Neutrophil (primary cell): ENCODE measurements around the gene CRADD.
"Not testable (repeated sequence)": the region's sequence is repeated elsewhere in the genome, so short reads cannot be mapped to it uniquely, and the experiment has no call there.

Experiments
- H3K27ac ChIP-seq: fragments of 200-600 bp; sonication (generic); 2 replicates; pipeline ENCODE4 v1.5.1; 2016; ENCODE audit warnings: mild to moderate bottlenecking, moderate library complexity
- H3K27me3 ChIP-seq: fragments of 200-600 bp; sonication (generic); 2 replicates; pipeline ENCODE4 v1.6.0; 2016; ENCODE audit warnings: mild to moderate bottlenecking
- H3K36me3 ChIP-seq: fragments of 200-600 bp; sonication (generic); 2 replicates; pipeline ENCODE4 v1.5.1; 2017
- H3K4me1 ChIP-seq, 2 experiments: fragments of 200-600 bp in 1 of 2; sonication (generic) in 1 of 2; 1 replicate in 1 of 2; 2 replicates in 1 of 2; pipeline versions ENCODE4 v1.5.1 to v1.6.1; 2013 to 2016; ENCODE audit warnings: low read depth in 1 of 2, low read length in 1 of 2, mild to moderate bottlenecking in 1 of 2, moderate library complexity in 1 of 2; ENCODE audit not compliant: control insufficient read depth in 1 of 2, insufficient read depth in 1 of 2
- H3K4me3 ChIP-seq, 2 experiments: fragments of 200-600 bp in 1 of 2; sonication (generic) in 1 of 2; 1 replicate in 1 of 2; 2 replicates in 1 of 2; pipeline ENCODE4 v1.5.1; 2013 to 2016; ENCODE audit warnings: low read depth in 1 of 2, low read length in 1 of 2, mild to moderate bottlenecking in 1 of 2, moderate library complexity in 1 of 2
- H3K9me3 ChIP-seq: fragments of 200-600 bp; sonication (generic); 2 replicates; pipeline ENCODE4 v1.5.1; 2016
- TF ChIP-seq, protein P1 (sequence below): fragments of 200-600 bp; sonication (generic); IDR thresholded peaks from 2 replicates; pipeline ENCODE4 v1.5.1; 2016; ENCODE audit warnings: antibody characterized with exemption

The CRADD gene

DNA sequence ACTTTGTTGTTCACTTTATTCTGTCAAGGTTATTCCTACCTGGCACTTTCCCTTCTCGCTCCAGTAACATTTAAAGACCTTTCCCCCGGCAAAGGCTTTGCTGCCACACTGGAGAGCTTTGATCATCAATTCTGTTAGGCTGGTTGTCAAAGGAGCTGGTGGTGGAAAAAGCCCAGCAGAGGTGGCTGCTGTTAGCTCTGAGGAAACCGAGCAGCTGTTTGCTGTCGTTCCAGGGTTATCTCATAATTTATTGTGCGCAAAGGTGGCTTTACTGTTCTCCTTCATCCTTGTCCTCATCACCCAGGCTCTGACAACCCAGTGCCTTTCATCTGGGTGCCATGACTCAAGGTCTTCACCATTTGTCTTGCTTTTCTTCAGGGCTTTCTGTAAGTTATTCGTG, 38.2 kb upstream of the CRADD start:
- peaks cover 11% of the 10 kb centered on the region for H3K27me3 ChIP-seq
- no peak overlapping the region for H3K4me3 ChIP-seq
- TF ChIP-seq, protein P1, sequence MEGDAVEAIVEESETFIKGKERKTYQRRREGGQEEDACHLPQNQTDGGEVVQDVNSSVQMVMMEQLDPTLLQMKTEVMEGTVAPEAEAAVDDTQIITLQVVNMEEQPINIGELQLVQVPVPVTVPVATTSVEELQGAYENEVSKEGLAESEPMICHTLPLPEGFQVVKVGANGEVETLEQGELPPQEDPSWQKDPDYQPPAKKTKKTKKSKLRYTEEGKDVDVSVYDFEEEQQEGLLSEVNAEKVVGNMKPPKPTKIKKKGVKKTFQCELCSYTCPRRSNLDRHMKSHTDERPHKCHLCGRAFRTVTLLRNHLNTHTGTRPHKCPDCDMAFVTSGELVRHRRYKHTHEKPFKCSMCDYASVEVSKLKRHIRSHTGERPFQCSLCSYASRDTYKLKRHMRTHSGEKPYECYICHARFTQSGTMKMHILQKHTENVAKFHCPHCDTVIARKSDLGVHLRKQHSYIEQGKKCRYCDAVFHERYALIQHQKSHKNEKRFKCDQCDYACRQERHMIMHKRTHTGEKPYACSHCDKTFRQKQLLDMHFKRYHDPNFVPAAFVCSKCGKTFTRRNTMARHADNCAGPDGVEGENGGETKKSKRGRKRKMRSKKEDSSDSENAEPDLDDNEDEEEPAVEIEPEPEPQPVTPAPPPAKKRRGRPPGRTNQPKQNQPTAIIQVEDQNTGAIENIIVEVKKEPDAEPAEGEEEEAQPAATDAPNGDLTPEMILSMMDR = no peak
- no peaks in the 10 kb centered on the region for H3K9me3 ChIP-seq
- H3K27ac ChIP-seq = no peak overlapping the region
- H3K36me3 ChIP-seq = no peaks in the 10 kb centered on the region
- no peaks in the 10 kb centered on the region for H3K4me1 ChIP-seq

DNA sequence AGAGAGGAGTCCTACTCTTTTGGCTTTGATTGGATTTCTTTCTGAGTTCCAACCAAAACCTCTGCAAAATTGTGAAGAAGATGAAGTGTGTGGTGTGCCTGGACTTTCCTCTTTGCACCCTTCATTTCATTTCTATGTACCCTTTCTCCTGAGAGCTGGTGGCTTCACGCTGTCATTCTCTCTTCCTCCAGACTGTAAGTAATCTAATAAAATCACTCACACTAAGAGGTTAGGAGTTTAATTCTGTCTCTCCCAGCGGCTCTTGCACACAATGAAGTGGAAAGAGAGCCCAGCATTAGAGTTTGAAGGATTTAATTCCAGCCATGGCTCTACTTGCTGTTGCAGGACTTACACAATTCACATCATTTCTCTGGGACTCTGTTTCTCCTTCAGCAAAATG, 37.8 kb upstream of the CRADD start:
- no peak overlapping the region for H3K27ac ChIP-seq
- H3K36me3 ChIP-seq = no peaks in the 10 kb centered on the region
- H3K4me3 ChIP-seq = no peak overlapping the region
- H3K9me3 ChIP-seq = no peaks in the 10 kb centered on the region
- TF ChIP-seq, protein P1 = no peak
- peaks cover 11% of the 10 kb centered on the region for H3K27me3 ChIP-seq
- H3K4me1 ChIP-seq = no peaks in the 10 kb centered on the region

DNA sequence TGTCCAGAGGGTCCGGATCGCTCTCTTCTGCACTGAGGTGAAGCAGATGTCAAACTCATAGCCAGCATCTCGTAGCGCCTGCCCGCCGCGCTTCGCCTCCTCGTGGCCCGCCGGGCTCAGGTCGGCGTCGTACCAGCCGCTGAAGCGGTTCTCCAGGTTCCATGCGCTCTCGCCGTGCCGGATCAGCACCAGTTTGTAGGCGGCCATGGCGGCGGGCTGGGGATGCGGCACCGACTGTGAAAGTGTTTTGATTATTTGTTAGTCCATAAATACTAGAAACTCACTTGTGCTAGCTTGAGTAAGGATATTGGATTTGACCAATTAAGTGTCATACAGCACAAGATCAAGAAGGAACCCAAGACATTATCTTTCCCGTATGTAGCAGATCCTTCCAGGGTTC, 35.8 kb upstream of the CRADD start:
- not testable (repeated sequence) for H3K4me3 ChIP-seq, H3K27ac ChIP-seq, H3K9me3 ChIP-seq, H3K4me1 ChIP-seq, H3K36me3 ChIP-seq
- H3K27me3 ChIP-seq = peaks cover 11% of the 10 kb centered on the region

DNA sequence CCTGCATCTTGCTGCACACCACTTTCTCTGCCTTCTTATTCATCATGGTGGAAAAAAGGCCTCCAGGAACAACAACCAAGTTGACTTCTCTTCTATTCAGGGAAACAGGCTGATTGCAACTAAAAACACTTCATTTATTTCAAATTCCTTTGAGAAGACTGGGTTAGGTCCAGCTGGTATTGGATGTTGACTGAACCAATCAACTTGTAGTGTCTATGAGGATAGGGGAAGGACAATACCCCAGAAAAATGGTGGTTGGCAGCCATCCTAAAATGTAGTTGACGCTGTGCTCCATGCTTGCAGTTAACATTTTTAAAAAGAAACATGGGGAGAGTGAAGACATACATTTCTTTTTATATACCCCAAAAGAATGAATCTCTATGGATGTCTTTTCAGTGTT, 34.4 kb upstream of the CRADD start:
- no peaks in the 10 kb centered on the region for H3K9me3 ChIP-seq
- TF ChIP-seq, protein P1 = no peak

DNA sequence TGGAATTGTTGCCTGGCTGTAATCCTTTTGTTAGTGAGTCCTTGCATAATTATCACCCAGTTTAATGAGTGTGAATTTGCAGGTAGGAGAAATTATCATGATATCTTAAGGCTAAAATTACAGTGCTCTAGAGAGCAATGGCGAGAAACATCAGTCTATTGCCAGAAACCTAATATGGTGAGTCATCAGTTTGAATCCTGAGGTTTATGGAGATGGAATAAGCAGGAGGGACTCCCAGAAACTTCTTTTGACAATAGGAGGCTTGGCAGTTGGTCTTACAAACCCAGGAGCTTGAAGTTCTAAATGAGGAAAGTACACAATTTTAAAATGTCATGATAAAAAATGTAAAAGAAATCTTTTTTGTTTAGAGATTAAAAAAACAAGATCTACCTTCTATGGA, 31.5 kb upstream of the CRADD start:
- H3K9me3 ChIP-seq = no peaks in the 10 kb centered on the region
- H3K27me3 ChIP-seq = no peaks in the 10 kb centered on the region
- H3K27ac ChIP-seq = no peak overlapping the region
- H3K4me1 ChIP-seq = peaks cover 0 to 6% of the 10 kb centered on the region in 2 experiments
- TF ChIP-seq, protein P1 = no peak
- no peak overlapping the region for H3K4me3 ChIP-seq
- no peaks in the 10 kb centered on the region for H3K36me3 ChIP-seq

More for the DNA sequence above, 34.4 kb upstream of the CRADD start:
- no peak overlapping the region for H3K4me3 ChIP-seq
- H3K36me3 ChIP-seq = no peaks in the 10 kb centered on the region
- peaks cover 0 to 6% of the 10 kb centered on the region in 2 experiments for H3K4me1 ChIP-seq
- peaks cover 11% of the 10 kb centered on the region for H3K27me3 ChIP-seq
- no peak overlapping the region for H3K27ac ChIP-seq

DNA sequence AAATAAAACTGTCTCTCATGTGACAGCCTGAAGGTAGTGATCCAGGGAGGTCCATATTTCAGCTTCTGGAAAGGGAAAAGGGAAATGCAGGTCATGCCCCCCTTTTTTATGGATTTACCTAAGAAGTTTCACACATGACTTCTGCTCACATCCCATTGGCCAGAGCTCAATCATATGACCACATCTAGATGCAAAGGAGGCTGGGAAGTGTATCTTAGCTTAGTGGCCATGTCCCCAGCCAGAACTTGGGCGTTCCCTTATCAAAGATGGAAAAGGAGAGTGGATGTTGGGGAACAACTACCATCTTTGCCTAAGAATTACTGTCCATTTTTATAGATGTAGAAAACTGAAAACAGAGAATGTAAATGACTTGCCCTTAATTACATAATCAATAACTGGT, 26.5 kb upstream of the CRADD start:
- H3K27ac ChIP-seq = no peak overlapping the region
- peaks cover 0 to 6% of the 10 kb centered on the region in 2 experiments for H3K4me1 ChIP-seq
- H3K36me3 ChIP-seq = no peaks in the 10 kb centered on the region
- no peaks in the 10 kb centered on the region for H3K9me3 ChIP-seq
- TF ChIP-seq, protein P1 = no peak
- H3K4me3 ChIP-seq = no peak overlapping the region
- no peaks in the 10 kb centered on the region for H3K27me3 ChIP-seq
